COR-L47 (cell line): Measurements from ENCODE around the gene AKT3.
"Not testable (repeated sequence)": the region's sequence is repeated elsewhere in the genome, so short reads cannot be mapped to it uniquely, and the experiment has no call there.

Experiments
- DNase-seq: peaks from one replicate; lab custom pipeline; 2025; lab: John Stamatoyannopoulos, UW

Gene AKT3

DNA sequence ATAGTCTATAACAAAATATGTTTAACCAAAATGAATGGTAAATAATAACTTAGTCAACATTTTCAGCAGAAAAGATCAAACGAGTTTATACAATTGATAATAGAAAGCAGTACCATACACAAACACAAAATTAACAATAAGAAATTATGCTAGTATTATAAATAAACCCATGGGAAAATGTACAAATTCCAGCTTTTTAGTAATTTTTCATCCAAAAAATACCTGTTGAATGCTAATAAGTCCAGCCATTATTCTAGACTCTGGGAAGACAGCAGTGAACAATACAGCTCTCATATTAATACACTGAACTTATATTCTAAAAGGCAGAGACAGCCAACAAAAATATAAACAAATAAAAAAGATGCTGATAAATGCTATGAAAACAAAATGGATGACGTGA, 66.3 kb downstream of the AKT3 start:
- no peak for DNase-seq

DNA sequence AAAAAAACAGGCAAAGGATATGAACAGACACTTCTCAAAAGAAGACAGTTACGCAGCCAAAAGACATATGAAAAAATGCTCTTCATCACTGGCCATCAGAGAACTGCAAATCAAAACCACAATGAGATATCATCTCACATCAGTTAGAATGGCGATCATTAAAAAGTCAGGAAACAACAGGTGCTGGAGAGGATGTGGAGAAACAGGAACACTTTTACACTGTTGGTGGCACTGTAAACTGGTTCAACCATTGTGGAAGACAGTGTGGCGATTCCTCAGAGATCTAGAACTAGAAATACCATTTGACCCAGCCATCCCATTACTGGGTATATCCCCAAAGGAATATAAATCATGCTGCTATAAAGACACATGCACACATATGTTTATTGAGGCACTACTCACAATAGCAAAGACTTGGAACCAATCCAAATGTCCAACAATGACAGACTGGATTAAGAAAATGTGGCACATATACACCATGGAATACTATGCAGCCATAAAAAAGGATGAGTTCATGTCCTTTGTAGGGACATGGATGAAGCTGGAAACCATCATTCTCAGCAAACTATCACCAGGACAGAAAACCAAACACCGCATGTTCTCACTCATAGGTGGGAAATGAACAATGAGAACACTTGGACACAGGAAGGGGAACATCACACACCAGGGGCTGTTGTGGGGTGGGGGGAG, 77.5 kb downstream of the AKT3 start:
- not testable (repeated sequence) for DNase-seq

DNA sequence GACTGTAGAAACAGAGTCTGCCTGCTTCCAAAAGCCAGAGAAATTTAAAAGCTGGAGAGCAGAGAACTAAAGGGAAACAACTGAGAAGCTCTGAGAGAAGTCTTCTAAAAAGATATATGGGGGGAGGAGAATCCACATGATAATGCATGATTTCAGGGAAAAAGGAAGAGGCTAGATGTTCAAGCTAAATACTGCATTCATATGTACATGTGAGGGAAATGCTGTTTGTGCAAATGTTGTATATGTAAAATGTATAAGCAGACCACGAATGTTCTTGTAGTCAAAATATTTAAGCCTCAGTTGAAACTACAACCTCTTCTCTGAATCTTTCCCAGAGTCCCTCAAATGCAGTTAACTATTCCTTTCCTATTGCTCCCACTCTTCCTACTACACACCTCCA, 79.2 kb downstream of the AKT3 start:
- no peak for DNase-seq

DNA sequence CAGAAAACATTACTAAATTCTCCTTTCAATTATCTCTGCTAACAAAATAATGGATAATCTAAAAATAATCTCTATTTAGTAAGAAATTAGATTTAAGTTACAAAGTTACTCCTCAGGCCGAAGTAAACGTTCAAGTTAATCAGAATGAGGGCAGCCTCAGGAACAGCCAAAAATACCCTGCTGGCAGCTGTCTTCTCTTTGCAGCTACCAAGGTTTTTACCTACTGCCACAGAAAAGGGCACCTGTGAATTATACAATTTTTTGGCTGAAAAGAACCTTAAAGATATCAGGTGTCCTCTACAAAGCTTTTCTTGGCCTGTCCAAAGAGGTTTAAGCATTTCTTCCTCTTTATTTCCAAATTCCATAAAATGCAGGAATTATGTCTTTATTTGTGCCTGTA, 84.4 kb downstream of the AKT3 start:
- no peak for DNase-seq

DNA sequence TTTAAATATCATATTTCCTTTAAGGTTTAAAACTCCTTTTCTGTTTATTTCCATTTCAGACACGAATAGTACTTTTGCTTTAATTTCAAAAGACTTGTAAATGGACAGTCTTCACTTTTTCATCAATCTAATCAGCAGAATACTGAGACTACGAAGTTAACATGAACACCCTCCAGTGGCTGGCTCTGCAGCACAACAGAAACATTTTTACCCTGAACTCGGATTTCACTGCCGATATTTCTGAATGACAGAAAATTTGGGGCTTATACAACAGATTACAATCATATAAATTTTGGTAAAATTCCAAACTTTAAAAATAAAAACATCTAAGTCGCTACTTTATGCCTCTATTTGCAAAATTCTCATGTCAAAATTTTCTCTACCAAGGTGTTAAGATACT, 86.2 kb downstream of the AKT3 start:
- no peak for DNase-seq

DNA sequence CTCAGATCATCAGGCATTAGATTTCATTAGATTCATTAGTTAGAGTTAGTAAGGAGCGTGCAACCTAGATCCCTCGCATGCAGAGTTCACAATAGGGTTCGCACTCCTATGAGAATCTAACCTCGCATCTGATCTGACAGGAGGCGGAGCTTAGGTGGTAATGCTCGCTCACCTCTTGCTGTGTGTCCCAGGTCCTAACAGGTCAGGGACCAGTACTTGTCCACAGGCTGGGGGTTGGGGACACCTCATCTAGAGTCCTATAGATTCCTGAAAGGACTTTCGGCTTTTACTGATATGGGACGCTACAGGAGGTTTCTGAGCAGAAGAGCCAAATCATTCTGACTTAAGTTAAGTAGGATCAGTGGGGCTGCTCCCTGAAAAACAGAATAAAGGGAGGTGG, 91.4 kb downstream of the AKT3 start:
- no peak for DNase-seq

DNA sequence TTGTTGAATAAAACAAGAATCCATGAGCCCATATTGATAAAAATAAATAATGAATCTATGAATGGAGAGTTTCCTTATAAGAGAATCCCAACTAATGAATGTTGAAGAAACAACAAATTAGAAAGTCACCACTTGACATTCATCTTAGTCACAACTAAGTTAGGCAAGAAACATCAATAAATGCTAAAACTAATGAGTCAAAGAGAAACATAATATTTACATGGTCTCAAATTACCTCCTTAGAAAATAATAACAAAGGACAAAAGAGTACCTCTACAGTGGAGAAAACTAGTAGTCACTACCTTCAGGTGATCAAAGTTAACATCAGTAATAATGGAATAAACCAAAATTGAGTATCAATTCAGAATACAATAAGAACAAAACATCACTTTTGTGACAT, 93.5 kb downstream of the AKT3 start:
- DNase-seq: no peak

DNA sequence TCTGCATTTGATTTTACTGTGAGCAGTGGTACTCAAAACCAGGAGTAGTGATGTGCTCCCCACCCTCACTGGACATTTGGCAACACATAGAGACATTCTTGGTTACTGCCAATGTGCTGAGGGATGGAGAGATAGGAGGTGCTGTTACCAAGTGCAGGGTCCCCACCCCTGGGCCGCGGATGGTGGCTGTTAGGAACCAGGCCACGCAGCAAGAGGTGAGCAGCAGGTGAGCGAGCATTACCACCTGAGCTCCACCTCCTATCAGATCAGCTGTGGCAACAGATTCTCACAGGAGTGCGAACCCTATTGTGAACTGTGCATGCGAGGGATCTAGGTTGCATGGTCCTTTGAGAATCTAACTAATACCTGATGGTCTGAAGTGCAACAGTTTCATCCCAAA, 95.7 kb downstream of the AKT3 start:
- DNase-seq: no peak

DNA sequence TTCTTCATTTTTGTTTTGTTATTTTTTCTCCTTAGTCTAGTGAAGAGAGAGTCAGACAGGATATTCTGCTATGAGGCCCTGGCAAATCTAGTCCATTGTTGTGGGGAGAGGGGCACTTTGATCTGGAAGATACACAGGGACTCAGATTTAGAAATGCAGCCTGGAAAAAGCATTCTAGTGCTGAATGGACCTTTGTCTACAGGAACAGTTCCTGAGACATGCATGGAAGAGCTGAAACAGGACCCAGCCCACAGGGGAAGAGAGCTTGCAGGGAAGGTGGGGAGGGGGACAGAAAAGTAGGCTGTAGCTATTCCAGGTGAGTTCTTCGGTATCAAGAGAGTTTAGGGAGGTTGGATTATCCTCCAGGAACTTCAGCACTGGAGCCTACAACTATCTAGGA, 98.5 kb downstream of the AKT3 start:
- DNase-seq: no peak

DNA sequence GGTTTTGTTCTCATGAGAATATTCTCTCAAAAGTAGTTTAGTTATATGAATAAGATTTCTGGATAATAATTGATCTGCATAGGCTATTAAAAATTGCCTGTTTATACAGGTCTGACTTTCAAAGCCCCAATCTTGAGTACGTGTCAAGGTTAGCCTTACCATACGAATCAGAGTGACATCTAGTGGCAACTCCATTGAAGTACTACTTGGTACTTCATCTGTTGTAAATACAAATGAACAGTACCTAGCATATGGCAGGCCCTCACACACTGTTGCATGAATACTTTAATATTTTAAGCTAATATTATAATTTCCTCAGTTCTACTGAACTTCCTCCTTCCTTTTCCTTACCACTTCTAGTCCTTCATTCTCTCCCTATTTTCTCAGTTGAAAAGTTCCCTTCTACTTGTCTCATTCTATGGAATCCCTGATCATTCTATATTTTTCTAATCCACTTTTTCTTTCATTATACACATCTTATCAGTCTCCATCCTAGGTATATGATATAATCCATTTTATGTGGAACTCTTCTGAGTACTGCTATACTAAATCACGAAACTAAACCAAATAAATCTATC, 101.2 kb downstream of the AKT3 start:
- DNase-seq: peak; percentile 73

DNA sequence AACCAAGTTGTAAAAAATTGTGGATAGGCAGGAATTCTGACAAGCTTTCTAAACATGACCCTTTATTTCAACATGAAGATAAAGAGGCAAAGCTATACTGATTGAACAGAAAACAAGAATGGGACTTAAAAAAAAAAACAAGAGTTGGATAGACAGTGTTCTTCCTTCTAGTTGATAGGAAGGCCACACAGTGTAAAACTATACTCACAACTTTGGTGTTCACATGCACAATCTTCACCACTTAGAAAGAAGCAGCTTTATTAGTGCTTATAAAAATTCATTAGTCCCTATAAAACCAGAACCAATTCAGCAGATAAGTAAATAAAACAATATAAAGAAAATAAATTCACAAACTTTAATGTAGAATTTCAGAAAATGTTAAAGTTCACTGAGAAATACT, 101.8 kb downstream of the AKT3 start:
- no peak for DNase-seq

DNA sequence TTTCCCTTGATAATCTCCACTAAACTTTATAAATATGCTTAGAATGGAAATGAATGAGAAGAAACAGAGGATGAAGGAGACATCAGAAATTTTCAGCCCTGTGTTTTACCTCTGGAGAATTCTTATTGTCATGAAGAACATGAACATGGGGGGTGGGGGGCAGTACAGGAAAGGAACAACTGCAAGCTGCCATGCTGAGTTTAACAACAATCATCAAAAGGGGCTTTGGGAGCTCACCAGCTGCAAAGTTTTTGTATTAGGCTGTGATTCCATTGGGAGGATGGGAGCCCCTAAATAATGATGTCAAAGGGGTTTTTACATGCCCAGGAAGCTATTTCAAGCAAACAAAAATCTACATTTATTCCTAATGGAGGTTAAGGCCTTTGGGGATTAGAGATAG, 103.3 kb downstream of the AKT3 start:
- no peak for DNase-seq

DNA sequence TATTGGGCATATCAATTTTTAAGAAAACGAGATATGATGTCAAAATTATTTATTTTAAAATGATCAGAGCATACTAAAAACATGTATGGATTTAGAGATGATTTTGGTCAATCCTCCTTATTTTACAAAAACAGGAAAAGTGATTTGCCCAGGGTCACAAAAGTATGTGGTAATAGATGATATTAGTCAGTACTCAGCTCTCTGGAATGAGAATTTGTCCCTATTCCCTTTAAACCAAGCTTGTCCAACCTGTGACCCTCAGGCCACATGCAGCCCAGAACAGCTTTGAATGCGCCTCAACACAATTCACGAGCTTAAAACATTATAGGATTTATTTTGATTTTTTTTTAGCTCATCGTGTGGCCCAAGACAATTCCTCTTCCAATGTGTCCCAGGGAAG, 104.7 kb downstream of the AKT3 start:
- no peak for DNase-seq

DNA sequence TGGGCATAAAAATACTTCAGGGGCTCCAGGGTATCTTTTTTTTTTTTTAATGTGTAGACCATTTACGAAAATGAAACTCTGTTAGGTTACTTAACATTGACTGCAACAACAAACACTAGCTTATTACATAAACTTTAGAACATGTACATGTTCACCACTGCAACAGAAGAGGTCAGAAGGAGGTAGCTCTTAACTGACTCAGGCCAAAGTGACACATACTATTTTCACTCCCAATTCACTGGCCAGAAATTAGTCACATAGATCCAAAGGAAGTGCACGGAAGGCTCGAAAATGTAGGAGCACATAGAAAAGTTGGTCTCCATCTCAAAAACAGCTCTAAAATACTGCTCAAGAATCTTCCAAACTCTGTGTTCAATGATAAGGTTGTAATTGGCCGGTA, 107.2 kb downstream of the AKT3 start:
- no peak for DNase-seq

DNA sequence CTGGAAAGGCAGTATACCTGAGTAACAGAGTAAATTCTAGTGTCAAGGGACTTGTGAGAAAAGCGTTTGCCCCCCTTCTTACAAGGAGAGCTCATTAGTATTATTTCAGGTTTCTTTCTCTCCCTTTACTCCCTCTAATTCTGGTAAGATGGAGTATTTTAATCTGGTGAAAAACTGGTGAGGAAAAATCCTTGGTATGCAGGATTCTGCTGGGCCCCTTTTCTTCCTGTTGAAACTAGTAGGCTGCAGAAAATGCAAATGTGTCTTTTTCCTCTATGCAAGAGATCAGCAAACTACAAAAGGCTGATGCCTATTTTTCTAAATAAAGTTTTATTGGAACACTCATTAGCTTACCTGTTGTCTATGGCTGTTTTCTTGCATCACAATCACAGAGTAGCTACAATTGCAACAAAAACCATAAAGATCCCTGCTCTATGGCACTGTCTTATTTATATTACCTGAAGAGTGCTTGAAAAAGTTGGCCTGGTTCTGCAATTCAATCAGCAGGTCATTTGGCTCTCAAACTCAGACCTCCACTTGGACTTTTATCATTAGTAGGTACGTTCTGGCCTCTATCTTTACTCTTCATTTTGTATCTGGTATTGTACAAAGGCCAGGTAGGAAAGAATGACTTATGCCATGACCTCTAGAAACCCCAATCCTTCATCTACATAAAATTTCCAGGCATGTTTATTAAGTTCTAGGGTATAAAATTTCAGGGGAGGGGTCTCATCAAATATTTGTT, 109.6 kb downstream of the AKT3 start:
- DNase-seq: no peak

DNA sequence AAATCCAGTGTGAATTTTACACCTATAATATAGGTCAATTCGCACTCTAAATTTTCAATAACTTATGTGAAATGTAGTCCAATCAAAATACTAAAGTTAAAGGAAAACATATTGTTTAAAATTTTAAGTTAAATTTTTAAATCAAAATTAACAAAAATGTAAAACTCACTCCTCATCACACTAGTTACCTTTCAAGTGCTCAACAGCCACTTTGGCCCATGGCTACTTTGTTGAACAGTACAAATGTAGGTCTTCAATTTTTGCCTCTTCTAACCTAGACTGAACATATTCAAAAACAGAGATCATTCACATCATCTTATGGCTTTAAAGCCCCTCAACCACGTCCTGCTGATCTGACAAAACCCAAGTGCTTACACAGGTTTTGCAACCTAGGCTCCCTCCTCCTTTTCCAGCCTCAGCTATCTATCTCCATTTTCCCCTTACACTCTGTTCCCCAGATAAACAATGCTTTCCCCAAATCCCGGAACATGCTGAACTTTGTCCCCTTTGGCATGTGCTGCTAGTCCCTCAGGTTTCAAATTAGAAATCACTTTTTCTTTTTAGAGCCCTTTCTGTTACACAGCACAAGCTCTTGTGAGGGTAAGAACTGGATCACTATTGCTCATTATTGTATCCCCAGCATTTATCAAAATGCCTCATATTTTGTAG, 110.6 kb downstream of the AKT3 start:
- no peak for DNase-seq

DNA sequence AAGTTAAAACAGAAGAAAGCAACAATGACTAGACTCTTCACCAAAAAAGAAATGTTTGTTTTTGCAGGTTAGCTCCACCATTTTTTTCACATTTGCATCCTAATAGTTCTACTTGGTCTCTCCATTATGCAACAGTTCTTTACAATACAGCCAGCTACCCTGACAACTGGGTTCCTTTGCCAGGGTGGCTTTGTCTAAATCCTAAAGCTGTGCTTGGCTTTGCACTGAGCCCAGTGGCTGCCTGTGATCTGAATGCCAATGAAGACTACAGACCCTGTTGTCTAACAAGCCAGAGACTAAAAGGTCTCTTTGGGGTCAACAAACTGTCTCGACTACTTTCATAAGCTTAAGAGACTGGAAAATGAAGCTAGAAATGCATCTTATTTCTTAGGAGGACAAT, 112.0 kb downstream of the AKT3 start:
- no peak for DNase-seq

DNA sequence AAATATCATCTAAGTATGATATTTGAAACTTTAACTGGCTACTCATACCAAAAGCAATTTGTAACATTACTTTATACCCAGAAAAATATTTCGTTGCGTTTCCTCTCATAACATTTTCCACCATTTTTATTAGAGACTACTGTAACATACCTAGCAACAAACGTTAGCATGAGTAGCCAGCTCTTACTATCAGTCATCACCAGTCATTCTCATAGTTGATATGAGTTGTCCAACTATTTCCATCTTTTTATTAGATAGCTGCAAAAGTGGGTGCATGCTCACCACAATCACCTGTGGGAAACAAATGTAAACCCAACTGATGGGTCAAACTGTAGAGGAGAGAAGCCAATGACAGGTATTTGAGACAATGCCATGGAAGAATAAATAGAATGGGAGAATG, 114.6 kb downstream of the AKT3 start:
- no peak for DNase-seq

DNA sequence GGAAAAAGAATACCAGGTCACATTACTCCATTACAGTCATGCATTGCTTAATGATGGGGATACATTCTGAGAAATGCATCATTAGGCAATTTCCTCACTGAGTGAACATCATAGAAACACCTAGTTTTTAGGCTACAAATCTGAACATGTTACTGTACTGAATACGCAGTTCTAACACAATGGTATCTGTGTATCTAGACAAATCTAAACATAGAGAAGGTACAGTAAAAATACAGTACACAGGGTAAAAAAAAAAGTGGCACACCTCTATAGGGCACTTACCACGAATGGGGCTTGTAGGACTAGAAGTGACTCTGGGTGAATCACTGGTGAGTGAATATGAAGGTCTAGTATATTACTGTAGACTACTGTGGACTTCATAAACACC, 115.7 kb downstream of the AKT3 start:
- no peak for DNase-seq

DNA sequence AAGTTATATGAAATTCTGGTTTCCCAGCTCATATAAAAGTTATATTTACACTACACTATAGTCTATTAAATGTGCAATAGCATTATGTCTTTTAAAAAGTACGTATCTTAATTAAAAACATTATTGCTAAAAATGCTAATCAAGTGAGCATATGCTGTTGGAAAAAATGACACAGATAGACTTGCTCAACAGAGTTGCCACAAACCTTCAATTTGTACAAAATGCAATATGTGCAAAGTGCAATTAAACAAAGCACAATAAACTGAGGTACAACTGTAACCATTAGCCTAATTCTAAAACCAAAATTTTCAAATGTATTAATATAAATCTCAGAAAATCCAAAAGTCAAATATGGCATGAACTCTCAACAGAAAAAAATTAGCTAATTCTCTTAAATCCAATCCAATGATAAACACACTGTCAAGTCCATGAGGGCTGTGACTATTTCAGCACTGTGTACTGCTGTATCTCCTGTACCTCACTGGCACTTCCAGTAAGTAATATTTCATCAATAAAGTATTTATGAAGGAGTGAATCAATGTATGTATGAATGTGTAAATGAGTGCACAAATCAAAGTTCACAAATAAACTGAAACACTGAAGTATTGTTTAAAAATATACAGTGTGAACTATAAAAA, 116.3 kb downstream of the AKT3 start:
- no peak for DNase-seq

DNA sequence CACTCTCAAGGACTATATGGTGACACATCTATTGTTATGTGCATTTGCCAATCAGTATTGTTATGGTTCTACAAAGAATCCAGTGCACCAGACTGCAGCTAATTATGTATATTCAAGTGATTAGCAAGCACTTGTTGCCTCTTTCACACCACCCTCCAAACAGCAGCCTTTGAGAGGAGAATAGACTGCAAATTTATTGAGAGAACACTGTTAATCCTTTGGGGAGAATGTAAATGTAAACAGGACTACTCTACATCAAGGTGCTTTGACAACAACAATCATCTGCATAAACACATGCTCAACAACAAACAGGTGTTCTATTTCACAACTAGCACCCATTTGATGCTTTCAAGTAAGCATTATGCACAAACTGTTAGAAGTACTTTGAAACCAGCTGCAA, 117.4 kb downstream of the AKT3 start:
- DNase-seq: peak; percentile 64

DNA sequence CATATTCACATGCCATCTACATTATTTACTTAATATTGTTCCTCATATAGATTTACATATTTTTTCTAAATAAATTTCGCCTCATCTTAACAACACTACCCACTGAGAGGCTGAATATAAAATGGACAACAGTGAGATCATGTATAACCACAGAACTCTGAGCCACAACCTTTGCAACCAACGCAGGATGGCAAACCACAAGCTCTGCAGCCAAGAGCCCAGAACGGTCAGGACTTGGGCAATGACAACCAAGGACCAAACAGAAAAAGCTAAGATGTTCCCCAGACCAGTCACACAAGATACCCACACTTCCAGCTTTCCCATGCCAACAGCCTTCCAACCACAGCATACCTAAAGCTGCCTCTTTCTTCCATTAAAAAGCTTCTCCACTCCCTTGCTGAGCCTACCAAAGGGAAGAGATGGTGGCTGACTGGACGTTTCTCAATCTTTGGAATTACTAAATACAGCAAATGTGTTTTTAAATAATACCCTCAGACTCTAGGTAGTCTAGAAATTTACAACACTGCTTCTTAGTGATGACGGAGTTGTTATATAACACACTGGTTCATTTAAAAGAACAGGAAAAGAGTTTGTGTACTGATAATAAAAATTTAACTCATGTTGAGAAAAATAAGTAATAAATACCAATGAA, 117.9 kb downstream of the AKT3 start:
- no peak for DNase-seq
